Measurements from ENCODE around the gene PHACTR1. TPM values are rescaled to one million over a fixed set of nuclear protein-coding genes. Genes with fewer than 3 reads are reported as not detected.
A peak's percentile ranks its signal among the peaks of the same experiment; 100 is the strongest.

PHACTR1 gene
- total and polyA plus RNA-seq, 9 of the 15 experiments (the other 6 are each of a cell fraction or from before 2014, with no cell fraction given) = 11.5 to 32.6 (median 22.0) TPM

DNA sequence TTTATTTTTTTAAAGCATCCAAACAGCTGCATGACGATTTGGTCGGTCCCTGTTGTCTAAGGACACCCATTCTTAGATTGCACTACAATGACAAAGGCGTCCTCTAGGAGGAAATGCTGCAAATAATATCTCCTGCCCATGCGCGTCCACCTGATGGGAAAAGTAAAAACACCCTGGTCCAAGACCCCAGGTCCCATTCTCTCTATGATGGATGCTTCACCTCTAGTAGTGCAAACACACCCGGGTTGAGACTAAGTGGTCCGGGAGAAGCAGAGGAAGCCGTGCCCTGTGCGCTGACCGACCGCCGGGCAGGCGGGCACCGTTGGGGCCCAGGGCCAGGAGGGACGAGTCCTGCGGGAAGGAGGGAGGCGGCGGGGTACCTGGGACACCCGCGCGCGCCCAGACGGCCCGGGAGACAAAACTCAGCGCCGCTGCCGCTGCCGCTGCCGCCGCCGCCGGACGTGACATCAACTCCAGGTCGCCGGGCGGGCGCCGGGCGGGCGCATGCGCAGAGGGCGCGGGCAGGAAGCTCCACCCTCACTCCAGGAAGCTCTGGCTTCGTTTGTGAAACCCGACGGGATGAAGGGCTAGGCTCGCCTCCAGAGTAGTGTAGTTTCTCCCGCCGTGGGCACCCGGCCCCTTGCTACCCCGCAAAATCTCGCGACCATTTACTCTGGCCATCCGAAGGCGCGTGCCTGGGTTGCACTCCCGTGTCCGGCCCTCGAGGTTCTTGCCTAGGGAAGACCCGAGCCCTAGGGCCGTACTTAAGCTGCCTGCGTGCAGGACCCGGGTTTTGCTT lies 611.7 kb downstream of the PHACTR1 start, which contains the start of gene TBC1D7 (continued):
- TF ChIP-seq SMARCA5 (IDR thresholded peaks at IDR 0.05) = peak; percentile 42; the same call in 1 of the 2 replicates
- TF ChIP-seq TRIM28 (IDR thresholded peaks at IDR 0.05) = no peak
- TF ChIP-seq, protein P1, sequence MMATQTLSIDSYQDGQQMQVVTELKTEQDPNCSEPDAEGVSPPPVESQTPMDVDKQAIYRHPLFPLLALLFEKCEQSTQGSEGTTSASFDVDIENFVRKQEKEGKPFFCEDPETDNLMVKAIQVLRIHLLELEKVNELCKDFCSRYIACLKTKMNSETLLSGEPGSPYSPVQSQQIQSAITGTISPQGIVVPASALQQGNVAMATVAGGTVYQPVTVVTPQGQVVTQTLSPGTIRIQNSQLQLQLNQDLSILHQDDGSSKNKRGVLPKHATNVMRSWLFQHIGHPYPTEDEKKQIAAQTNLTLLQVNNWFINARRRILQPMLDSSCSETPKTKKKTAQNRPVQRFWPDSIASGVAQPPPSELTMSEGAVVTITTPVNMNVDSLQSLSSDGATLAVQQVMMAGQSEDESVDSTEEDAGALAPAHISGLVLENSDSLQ (IDR thresholded peaks at IDR 0.05) = no peak
- TF ChIP-seq, protein P2, sequence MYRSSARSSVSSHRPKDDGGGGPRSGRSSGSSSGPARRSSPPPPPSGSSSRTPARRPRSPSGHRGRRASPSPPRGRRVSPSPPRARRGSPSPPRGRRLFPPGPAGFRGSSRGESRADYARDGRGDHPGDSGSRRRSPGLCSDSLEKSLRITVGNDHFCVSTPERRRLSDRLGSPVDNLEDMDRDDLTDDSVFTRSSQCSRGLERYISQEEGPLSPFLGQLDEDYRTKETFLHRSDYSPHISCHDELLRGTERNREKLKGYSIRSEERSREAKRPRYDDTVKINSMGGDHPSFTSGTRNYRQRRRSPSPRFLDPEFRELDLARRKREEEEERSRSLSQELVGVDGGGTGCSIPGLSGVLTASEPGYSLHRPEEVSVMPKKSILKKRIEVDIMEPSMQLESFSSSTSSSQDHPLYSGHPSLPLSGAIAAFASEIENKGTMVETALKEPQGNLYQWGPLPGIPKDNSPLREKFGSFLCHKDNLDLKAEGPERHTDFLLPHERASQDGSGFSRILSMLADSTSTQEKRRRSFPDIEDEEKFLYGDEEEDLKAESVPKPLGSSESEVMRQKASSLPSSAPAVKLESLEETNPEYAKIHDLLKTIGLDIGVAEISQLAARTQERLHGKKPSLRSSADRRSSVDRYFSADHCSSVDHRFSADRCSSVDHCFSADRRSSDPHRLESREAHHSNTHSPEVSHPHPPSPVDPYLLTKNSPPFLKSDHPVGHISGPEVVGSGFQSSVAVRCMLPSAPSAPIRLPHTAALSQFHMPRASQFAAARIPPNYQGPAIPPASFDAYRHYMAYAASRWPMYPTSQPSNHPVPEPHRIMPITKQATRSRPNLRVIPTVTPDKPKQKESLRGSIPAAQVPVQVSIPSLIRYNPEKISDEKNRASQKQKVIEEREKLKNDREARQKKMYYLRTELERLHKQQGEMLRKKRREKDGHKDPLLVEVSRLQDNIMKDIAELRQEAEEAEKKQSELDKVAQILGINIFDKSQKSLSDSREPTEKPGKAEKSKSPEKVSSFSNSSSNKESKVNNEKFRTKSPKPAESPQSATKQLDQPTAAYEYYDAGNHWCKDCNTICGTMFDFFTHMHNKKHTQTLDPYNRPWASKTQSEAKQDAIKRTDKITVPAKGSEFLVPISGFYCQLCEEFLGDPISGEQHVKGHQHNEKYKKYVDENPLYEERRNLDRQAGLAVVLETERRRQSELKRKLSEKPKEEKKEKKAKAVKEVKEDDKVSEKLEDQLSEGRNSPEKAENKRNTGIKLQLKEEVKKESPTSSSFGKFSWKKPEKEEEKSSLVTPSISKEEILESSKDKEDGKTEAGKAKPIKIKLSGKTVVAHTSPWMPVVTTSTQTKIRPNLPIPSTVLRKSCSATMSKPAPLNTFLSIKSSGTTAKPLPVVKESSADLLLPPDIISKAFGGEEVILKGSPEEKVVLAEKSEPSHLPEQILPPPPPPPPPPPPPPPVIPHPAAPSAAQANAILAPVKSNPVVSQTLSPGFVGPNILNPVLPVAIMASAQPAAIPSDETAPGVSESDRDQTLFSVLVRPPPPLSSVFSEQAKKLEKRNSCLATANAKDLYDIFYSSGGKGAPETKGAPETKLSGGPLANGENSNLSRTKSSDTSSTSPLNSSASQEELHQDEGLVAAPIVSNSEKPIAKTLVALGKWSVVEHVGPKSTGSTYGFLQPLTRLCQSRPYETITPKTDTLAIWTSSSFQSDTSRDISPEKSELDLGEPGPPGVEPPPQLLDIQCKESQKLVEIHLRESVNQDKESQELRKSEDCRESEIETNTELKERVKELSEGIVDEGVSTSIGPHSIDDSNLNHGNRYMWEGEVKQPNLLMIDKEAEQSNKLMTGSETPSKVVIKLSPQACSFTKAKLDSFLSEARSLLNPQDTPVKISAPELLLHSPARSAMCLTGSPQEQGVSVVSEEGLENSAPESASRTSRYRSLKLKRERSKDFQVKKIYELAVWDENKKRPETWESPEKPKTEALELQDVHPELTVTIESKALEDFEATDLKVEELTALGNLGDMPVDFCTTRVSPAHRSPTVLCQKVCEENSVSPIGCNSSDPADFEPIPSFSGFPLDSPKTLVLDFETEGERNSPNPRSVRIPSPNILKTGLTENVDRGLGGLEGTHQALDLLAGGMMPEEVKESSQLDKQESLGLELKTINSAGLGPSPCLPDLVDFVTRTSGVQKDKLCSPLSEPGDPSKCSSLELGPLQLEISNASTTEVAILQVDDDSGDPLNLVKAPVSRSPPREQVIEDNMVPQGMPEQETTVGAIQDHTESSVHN (IDR thresholded peaks at IDR 0.05; ENCODE audit: borderline replicate concordance in 1 of 2, low read depth in 1 of 2) = no peak
- no peak for TF ChIP-seq MEF2D (tag; conservative IDR thresholded peaks at IDR 0.05; ENCODE audit: low read depth)
- TF ChIP-seq SAFB (IDR thresholded peaks at IDR 0.05; ENCODE audit: borderline replicate concordance, low read depth, low read length) = no peak
- no peak for TF ChIP-seq IRF2 (CRISPR knock-in tag; IDR thresholded peaks at IDR 0.05)
- TF ChIP-seq ZNF232 (CRISPR knock-in tag; IDR thresholded peaks at IDR 0.05) = no peak
- no peak for TF ChIP-seq RBM15 (IDR thresholded peaks at IDR 0.05; ENCODE audit: insufficient read depth, low read length)
- TF ChIP-seq ZNF174 (CRISPR knock-in tag; IDR thresholded peaks at IDR 0.05) = no peak
- peak; percentile 28; the same call in 1 of the 2 replicates for TF ChIP-seq RNF2 (IDR thresholded peaks at IDR 0.05)
- TF ChIP-seq POLR2A (conservative IDR thresholded peaks at IDR 0.05) = peak; percentile 93
- TF ChIP-seq ZNF324 (CRISPR knock-in tag; IDR thresholded peaks at IDR 0.05) = peak; percentile 46; the same call in 1 of the 2 replicates
- TF ChIP-seq, protein P3, sequence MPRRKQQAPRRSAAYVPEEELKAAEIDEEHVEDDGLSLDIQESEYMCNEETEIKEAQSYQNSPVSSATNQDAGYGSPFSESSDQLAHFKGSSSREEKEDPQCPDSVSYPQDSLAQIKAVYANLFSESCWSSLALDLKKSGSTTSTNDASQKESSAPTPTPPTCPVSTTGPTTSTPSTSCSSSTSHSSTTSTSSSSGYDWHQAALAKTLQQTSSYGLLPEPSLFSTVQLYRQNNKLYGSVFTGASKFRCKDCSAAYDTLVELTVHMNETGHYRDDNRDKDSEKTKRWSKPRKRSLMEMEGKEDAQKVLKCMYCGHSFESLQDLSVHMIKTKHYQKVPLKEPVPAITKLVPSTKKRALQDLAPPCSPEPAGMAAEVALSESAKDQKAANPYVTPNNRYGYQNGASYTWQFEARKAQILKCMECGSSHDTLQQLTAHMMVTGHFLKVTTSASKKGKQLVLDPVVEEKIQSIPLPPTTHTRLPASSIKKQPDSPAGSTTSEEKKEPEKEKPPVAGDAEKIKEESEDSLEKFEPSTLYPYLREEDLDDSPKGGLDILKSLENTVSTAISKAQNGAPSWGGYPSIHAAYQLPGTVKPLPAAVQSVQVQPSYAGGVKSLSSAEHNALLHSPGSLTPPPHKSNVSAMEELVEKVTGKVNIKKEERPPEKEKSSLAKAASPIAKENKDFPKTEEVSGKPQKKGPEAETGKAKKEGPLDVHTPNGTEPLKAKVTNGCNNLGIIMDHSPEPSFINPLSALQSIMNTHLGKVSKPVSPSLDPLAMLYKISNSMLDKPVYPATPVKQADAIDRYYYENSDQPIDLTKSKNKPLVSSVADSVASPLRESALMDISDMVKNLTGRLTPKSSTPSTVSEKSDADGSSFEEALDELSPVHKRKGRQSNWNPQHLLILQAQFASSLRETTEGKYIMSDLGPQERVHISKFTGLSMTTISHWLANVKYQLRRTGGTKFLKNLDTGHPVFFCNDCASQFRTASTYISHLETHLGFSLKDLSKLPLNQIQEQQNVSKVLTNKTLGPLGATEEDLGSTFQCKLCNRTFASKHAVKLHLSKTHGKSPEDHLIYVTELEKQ (CRISPR knock-in tag; IDR thresholded peaks at IDR 0.05) = no peak
